Tibial nerve (tissue), 4 donors: Measurements from ENCODE around the gene TGM4.

Source experiments
- EP300 ChIP-seq, 2 donors: sonication (generic); formaldehyde crosslinking; IDR thresholded peaks; one replicate each; pipeline ENCODE4 v1.6.1; 2017; ENCODE audit warnings: antibody characterized with exemption in 2 of 2, mild to moderate bottlenecking in 1 of 2
- POLR2A ChIP-seq, 2 donors: fragments of 450-650 bp; IDR thresholded peaks; one replicate each; pipeline ENCODE4 v1.6.1; 2017; ENCODE audit warnings: antibody characterized with exemption in 2 of 2, mild to moderate bottlenecking in 2 of 2, moderate library complexity in 2 of 2
- TF ChIP-seq, protein P1 (sequence below), 5 experiments: fragments of 200-600 bp in 3 of 5; fragments of 450-650 bp in 2 of 5; sonication (generic) in 3 of 5; IDR thresholded peaks; one replicate each; pipeline ENCODE4 v1.5.1; 2016 to 2019; ENCODE audit warnings: antibody characterized with exemption in 5 of 5, mild to moderate bottlenecking in 3 of 5, moderate library complexity in 2 of 5

DNA sequence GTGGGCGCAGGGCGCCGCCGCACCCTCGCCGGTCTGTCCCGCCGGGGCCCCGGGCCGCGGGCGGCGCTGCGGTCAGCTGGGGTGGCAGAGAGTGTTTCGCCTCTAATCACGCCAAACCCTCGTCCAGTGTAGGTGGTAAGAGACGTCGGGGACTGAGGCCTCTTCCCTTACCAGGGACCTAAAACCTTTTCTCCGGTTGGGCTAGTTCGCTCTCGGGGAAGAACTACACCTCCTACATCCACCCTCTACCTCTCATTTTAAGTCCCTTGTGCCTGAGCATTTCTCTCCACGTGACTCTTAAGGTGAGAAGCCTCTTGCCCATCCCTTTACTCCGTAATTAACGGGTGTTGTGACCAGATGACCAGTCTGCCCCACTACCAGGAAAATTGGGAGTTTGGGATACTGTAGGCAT lies 12.2 kb upstream of the TGM4 start:
- TF ChIP-seq, protein P1, sequence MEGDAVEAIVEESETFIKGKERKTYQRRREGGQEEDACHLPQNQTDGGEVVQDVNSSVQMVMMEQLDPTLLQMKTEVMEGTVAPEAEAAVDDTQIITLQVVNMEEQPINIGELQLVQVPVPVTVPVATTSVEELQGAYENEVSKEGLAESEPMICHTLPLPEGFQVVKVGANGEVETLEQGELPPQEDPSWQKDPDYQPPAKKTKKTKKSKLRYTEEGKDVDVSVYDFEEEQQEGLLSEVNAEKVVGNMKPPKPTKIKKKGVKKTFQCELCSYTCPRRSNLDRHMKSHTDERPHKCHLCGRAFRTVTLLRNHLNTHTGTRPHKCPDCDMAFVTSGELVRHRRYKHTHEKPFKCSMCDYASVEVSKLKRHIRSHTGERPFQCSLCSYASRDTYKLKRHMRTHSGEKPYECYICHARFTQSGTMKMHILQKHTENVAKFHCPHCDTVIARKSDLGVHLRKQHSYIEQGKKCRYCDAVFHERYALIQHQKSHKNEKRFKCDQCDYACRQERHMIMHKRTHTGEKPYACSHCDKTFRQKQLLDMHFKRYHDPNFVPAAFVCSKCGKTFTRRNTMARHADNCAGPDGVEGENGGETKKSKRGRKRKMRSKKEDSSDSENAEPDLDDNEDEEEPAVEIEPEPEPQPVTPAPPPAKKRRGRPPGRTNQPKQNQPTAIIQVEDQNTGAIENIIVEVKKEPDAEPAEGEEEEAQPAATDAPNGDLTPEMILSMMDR (IDR thresholded peaks at IDR 0.05) = no peak
- no peak for TF ChIP-seq EP300 (IDR thresholded peaks at IDR 0.05)
- TF ChIP-seq POLR2A (IDR thresholded peaks at IDR 0.05) = no peak
